A549 treated with CORT108297 at 1 μM for 4 hours (cell line): ENCODE data around the gene ECHDC1. TPM values are rescaled to one million over a fixed set of nuclear protein-coding genes. Genes with fewer than 3 reads are reported as not detected.

ENCODE experiments used
- total RNA-seq: library from RNA; stranded (reverse); fragments of 200-300 nt; extraction: Qiagen RNA extraction; gene quantifications from 5 replicates; pipeline ENCODE4 v1.2.3, GENCODE V29; 2022

Gene ECHDC1, protein sequence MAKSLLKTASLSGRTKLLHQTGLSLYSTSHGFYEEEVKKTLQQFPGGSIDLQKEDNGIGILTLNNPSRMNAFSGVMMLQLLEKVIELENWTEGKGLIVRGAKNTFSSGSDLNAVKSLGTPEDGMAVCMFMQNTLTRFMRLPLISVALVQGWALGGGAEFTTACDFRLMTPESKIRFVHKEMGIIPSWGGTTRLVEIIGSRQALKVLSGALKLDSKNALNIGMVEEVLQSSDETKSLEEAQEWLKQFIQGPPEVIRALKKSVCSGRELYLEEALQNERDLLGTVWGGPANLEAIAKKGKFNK
- total RNA-seq = 36.2 to 68.5 TPM (median 36.6 TPM) in 5 replicates

DNA sequence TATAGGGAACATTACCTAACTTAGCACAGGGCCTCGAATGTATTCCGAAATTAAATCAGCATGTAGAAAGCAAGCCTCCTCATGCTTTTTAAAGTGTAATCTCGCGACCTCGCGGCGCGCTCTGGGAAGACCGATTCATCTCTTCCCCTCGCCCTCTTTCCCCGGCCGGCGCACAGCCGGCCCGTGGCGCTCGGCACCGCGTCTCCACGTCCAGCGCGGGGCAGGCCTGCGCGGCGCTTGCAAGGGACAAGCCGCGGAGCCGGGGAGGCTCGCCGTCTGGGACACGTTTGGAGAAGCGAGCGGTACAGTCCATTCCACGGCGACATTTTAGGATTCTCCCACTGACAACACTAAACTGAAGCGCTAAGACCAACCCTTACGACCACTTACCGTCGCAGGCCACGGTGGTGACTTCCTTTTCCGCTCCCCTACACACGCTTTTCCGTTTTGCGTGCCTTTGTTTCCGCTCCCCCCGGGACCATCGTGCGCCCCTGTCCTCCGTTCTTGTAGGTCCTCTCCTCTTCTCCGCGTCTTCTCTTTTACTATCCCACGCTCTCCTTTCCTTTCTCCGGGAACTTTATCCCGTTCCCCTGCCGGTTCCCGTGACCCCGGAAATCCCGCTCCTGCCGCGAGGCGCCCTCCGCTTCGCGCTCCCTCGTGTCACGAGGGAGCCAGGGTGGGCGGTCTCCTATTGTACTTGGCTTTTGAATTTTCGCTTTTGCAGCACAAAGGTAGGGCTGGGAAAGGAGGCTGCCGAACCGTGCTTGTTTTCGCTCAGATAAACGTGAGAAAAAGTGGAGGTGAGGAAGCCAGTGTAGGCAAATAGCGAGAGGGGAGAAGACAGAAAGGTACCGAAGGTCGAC is at the start of gene ECHDC1:
ECHDC1 (minus strand) TSS at position 664 of the 863 bp plus-strand sequence. CDS start 12,581 bp downstream, outside the sequence.

DNA sequence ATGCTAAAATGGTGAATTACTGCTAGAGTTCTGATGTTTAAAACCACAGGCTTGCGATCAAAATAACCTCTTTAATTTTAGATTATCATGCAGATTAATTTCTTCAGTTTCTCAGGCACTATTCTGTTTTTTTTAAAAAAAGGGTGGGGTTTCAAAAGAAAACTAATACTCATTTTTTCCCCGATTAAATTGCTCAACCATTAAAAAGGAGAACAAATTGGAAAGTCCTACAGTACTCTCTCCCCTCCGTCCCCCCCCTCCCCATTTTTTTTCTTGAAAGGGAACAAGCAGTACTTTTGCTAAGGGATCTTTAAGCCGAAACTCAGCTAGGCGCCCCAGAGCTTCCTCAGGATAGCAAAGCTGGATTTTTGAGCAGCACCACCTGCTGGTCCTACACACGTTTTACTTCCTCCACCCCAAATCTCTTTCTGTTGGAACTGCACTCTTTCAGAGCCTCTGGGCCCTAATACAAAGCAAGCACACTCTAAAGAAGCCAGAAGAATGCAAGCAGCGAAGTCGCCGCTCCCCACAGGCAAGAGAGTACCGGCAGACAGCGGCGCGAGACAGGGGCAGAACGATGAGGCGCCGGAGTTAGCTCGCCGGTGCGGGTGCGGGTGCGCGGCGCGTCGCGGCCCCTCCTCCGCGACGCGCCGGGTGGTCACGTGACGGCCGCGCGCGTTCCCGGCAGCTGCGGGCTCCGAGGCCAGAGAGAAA is 77.1 kb downstream of the ECHDC1 start, which contains the start of gene RNF146:
RNF146 (plus strand) TSS at position 687 of the 714 bp plus-strand sequence. CDS start 13,475 bp downstream, outside the sequence.

Other genes with a start within 250 kb of the ECHDC1 start
- gene RSPO3, start 224.9 kb downstream of the ECHDC1 start, total RNA-seq = 85.2 to 115 TPM (median 91.8 TPM) in 5 replicates
- 9.5 to 11.3 TPM (median 9.8 TPM) in 5 replicates for gene RNF146, start 76.7 kb downstream of the ECHDC1 start, total RNA-seq
- gene KIAA0408, start 115.8 kb upstream of the ECHDC1 start, total RNA-seq = 5.5 to 7.6 TPM (median 6.4 TPM) in 5 replicates
- 0.13 to 0.24 TPM (median 0.15 TPM) in 5 replicates for gene C6orf58, start 233.6 kb upstream of the ECHDC1 start, total RNA-seq